ENCODE measurements around the gene ACSM4.

- no peak for TF ChIP-seq CTCF (IDR thresholded peaks at IDR 0.05; ENCODE audit: insufficient read depth, low read depth, low read length)
- TF ChIP-seq EZH2 (IDR thresholded peaks at IDR 0.05; ENCODE audit: insufficient read depth, low read length) = no peak
Measured at GRCh38 chr12:7303230-7303629, 642 bp upstream of the ACSM4 start.

Data from astrocyte (in vitro differentiated cells and primary cell).